Measurements from ENCODE around the gene FAM240A.

- TF ChIP-seq CTCF (conservative IDR thresholded peaks at IDR 0.05), result no peak
- no peak for TF ChIP-seq EZH2 (IDR thresholded peaks at IDR 0.05; ENCODE audit: low read depth)
Observed at GRCh38 chr3:46668116-46668515, 55.8 kb downstream of the FAM240A start.
